ENCODE results near the gene XPO6.

GRCh38 chr16:28187595-28188004 is 24.2 kb downstream of the XPO6 start:
- TF ChIP-seq, protein P1, sequence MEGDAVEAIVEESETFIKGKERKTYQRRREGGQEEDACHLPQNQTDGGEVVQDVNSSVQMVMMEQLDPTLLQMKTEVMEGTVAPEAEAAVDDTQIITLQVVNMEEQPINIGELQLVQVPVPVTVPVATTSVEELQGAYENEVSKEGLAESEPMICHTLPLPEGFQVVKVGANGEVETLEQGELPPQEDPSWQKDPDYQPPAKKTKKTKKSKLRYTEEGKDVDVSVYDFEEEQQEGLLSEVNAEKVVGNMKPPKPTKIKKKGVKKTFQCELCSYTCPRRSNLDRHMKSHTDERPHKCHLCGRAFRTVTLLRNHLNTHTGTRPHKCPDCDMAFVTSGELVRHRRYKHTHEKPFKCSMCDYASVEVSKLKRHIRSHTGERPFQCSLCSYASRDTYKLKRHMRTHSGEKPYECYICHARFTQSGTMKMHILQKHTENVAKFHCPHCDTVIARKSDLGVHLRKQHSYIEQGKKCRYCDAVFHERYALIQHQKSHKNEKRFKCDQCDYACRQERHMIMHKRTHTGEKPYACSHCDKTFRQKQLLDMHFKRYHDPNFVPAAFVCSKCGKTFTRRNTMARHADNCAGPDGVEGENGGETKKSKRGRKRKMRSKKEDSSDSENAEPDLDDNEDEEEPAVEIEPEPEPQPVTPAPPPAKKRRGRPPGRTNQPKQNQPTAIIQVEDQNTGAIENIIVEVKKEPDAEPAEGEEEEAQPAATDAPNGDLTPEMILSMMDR (IDR thresholded peaks at IDR 0.05) = no peak
- no peak for TF ChIP-seq ZFX (IDR thresholded peaks at IDR 0.05; ENCODE audit: borderline replicate concordance)

All from 22Rv1 (cell line).